A172 (cell line): ENCODE data around the gene TNFRSF21. TPM values are rescaled to one million over a fixed set of nuclear protein-coding genes. Genes with fewer than 3 reads are reported as not detected.
"Not testable (repeated sequence)": the region's sequence is repeated elsewhere in the genome, so short reads cannot be mapped to it uniquely, and the experiment has no call there.

Source experiments
- DNase-seq: peaks from one replicate; pipeline ENCODE4 v3.0.0-alpha.2; 2015; ENCODE audit warnings: low spot score
- total RNA-seq: library from RNA; depleted of rRNA; stranded (reverse); fragments of >200 nt; shearing (Covaris generic); gene quantifications from 2 replicates; pipeline ENCODE4 v1.2.3, GENCODE V29; 2014

TNFRSF21 gene
- total RNA-seq, 1 experiment from 2014 or later = 11.1 TPM

DNA sequence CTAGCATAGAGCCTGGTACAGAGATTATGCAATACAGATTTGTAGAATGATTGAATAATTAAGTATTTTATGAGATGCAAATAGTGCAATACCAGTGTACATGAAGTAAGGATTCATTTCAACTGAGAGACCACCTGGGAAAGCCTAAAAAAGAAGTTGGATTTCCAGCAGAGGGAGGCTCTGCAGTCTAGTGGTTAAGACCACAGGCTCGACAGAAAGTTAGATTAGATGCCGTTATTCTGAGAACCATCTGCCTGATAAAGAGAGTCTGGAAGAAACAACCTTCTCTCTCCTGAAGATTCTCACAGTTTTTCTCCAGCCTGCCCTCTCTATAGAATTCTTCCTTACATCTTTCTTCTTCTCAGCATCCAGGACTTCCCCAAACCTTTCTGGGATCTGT, 13.6 kb upstream of the TNFRSF21 start:
- DNase-seq = no peak

DNA sequence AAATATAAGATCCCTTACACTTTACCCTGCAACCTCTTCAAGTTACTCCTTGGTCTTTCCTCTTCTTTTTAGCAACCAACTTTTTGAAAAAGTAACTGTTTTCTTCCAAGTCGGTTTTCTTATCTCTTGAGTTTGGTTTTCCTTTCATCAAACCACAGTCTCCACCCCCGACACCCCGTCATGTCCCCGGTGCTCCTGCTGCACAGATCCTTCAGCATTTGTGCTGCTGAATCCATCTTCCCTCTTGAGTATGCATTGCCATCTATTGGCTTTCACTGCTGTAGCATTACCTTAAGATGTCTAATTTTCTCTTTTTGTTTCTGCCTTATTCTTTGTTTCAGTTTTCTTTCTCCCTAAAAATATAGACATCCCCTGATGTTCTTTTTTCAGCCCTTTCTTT, 11.9 kb upstream of the TNFRSF21 start:
- no peak for DNase-seq

DNA sequence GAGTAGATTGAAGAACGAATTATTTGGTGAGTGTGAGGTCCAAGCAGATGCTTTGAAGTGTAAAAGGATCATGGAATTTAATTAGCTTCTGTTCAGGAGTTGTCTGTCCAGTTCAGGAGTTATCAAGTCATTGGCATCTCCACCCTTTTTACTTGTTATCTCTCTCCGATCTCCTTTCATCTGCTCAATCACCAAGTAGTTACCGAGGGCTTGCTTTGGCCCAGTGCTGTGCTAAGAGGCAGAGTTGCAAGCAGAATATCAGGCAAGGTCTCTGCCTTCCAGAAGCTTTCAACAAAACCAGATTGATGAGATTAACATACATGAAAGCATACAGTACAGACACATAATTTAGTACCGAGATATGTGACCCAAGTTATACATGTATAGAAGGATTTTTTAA, 10.2 kb upstream of the TNFRSF21 start:
- DNase-seq = no peak

DNA sequence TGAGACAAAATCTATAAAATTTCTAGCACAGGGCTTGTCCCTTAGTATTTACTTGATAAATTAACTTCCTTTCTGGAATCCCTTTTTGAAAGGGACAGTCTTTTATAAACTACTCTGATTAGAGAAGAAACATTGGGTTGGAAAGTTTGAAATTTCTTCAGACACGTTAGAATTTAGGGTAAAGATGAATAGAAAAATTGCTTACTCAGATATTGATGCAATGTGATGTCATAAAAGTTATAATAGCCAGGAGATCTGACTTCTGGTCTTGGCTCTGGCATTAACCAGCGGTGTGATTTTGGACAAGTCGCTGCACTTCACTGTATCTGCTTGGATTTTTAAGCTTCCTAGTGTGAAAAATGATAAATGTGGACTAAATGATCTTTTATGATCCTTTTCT, 9.7 kb upstream of the TNFRSF21 start:
- DNase-seq = no peak

DNA sequence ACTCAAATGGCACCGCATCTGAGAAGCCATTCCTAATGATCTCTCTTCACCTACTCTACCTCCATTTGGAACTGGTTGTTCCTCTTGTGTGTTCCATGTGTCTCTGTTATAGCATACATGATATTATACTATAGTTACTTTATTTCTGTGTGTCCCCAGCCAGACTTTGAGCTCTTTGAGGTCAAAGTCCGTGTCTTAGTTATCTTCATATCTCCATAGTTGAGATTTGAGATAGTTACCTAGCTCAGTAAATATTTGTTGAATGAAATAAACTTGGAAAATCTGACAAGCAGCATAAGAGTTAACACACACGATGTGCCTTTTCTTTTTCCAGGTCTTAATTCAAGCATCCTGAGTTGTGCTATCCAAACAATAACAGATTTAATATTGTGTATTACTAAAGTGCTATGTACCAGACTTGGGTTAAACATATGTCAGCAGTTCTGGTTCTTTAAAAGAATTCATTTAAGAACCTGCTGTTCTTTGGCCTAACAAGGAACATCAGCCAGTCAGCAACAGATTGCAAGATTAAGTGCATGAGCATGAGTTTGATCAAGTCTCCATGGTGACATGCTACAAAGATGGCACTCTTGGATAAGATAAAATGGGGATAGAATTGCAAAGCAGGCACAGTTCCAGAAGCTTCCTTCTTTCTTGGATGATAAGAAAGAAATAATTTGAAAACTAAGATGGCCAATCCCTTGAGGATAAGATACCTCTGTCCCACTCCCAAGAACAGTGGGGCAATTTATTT, 8.7 kb upstream of the TNFRSF21 start:
- no peak for DNase-seq

DNA sequence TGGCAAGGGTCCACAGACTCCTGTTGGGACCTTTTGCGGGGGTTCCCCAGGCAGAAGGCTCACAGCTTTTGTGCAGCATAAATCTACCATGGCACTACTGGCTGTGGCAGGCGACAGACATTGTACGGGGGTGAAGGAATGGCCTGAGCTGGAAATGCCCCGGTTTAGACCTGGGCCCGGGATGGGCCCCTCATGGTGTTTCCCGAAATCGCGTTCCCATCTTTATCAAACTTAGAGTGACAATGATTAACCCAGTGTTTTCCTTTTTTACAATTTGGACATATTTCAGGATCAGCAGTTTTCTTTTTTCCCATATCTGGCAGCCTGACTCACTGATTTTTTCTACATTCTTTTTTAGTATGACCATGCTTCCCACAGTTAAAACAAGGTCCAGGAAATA, 5.5 kb upstream of the TNFRSF21 start:
- not testable (repeated sequence) for DNase-seq

DNA sequence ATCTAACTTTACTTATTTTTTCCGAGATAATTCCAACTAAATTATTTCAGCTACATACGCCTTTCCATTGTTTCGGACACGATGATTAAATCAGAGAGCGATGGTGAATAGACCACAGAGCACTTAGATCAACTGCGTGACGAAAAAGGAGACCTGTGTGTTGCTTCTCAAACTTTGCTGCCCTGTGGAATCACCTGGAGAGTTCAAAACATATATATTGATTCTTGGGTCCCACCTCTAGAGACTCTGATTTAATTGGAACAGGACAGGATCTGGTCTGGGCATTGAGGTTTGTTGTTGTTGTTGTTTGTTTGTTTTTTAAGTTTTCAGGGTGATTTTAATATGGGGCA, 401 bp upstream of the TNFRSF21 start:
- no peak for DNase-seq

DNA sequence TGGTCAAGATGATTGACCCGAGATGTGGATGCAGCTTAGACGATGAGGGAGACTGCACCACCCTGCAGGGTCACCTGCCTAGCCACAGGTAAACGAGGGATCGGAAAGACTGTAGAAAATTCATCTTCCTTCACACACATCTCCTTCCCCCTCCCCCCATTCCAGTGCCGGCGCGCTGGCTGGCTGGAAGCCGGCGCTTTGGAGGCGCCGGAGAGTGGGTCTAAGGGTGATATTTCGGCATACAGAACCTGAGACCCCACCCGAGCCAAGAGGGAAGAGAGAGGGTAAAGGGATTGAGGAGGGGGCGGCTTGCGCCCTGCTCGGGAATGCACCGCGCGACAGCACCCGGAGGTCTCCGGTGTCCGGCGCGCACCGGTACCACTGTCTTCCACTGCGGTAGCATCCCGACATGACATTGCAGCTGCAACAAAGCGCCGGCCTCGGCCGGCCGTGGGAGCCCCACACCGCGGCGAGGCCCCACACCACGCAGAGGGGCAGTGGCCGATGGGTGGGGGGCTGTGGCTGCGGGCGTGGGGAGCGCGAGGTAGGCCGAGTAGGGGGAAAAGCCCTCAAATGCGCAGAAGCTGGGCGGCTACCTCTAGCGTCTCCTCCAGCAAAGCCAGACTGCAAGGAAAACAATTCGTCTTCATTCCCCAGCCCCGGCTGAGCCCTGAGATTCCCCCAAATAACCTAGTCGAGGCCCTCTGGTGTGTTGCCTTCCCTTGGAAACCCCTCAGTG, 984 bp downstream of the TNFRSF21 start:
- DNase-seq = peak; percentile 5

DNA sequence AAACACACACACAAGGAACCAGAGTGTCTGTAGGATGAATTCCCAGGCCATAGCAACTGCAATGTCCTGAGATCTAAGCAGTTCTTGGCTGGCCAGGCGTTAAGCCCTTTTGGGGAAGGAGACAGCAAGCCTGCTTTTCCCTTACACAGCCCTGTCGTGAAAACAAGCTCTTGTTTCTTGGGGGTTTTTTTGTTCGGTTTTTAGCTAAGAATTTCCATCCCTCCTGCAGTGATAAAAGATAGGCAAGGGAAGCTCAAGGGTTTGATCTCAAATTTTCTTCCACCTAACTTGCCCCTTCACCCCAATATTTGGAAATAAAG, 1.5 kb downstream of the TNFRSF21 start:
- no peak for DNase-seq

DNA sequence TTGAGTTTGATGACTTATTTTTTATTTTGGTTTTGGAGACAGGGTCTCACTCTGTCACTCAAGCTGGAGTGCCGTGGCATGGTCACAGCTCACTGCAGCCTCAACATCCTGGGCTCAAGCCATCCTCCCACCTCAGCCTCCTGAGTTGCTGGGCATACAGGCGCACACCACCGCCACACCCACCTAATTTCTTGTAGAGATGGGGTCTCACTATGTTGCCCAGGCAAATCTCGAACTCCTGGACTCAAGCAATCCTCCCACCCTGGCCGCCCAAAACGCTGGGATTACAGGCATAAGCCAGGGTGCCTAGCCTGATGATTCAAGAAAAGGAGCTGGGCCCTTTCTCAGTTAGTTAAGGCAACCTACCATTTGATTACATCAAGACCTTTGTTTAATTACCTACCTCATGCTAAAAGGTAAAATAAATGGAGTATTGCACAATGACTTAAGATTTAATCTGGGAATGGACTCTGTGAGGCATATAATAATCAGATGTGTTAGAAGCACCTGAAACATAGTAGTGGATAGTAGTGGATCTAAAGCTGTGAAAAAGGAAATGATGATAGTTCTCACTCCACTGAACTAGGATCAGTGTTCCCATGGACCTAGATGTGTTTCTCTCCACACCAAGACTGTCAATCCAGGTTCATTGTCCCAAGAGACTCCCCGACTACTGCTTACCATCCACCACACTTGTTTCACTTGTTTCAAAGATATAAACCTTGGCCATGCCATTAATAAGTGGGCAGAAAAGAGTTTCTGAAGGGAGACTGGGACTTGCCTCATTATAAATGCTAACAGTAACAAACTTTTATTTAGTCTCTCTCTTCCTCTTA, 2.1 kb downstream of the TNFRSF21 start:
- no peak for DNase-seq

DNA sequence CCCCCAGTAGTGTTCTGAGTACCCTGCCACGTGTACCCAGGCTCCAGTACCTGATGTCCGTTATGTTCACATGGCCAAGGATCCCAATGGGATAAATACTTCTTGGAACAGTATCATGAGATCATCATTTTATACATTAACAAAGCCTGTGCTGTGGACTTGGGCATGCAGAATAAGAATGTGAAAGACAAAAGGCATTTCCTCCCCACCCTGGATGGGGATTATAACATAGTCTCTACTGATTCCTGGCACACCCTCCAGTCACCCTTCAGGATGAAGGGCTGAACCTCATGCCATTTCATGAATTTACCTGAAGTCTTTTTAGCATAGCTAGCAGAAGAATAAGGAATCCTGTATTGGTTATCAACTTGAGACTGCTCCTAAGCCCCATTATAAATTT, 2.8 kb downstream of the TNFRSF21 start:
- no peak for DNase-seq

DNA sequence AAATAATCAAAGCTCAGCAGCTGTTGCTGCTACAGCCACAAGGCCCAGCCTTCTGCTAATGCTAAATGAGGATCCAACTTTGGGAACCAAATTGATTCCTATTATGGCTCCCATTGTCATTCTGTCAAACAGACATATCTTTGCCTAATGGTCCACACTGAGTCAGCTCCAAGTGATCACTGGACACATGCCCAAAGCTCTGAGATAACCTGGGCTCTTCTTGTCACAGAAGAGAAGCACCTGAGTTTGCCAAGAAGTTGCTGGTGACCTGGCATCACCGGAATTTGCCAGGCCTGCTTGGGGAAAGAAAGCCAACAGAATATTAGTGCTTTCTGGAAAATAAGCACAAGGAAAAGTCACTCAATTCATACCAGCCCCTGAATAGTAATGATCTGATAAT, 5.8 kb downstream of the TNFRSF21 start:
- DNase-seq = no peak

DNA sequence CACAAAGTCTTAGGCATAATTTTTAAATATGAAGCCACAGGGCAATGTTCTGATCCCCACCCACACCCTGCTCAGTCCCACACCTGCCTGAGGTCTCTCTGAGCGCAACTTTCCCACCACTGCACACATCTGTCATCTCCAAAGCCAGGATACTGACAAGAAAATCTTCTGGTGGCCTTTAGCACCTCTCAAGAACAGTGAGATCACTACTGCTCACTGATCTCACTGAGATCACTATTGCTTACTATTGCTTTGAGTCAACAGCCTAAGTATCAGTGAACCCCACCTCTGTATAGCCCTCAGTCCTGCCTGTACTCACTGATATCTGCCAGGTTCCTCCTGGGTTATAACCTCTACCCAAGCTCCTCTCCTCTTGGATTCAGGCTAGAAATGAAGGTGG, 6.4 kb downstream of the TNFRSF21 start:
- no peak for DNase-seq

DNA sequence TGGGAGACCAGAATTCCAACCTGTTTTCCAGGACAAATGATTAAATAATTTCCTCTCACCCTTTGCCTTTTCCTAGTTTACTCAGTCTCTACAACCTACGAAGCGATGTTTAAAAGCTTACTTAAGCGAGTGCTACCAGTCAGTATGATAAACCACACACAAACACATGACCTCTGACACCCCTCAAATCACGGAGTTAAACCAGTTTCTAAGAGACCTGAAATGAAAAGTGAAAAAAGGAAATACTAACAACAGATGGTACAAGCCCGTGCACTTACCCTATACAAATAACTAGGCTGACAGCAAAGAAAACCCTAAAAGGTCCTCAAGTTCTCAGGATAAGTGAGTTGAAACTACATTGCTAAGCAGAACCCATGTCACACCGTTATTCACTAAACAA, 7.7 kb downstream of the TNFRSF21 start:
- no peak for DNase-seq

DNA sequence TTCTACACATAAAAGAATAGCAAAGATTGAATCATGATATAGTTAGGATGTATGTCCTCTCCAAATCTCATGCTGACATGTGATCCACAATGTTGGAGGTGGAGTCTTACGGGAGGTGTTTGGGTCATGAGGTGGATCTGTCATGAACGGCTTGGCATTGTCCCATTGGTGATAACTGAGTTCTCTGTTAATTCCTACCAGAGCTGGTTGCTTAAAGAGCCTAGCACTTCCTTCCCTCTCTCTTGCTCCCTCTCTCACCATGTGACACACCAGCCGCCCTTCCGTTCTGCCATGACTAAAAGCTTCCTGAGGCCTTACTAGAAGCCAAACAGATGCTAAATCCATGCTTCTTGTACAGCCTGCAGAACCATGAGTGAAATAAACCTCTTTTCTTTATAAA, 8.3 kb downstream of the TNFRSF21 start:
- no peak for DNase-seq

DNA sequence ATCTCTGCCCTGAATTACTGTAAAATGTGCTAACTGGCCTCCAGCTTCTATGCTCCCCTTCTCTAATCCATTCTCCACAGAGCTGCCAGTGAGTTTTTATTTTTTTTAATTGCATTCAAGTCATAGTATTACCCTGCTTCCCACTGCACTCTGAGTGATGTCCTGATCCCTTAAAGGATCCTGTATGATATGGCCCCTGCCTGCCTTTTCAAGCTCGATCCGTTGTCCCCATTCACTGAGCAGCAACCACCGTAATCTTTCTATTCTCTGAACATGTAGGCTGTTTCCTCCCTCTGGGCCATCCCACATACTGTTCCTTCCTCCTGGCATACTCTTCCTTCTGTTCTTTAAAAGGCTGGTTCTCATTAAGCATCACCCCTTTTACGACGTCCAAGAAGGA, 9.3 kb downstream of the TNFRSF21 start:
- DNase-seq = no peak

DNA sequence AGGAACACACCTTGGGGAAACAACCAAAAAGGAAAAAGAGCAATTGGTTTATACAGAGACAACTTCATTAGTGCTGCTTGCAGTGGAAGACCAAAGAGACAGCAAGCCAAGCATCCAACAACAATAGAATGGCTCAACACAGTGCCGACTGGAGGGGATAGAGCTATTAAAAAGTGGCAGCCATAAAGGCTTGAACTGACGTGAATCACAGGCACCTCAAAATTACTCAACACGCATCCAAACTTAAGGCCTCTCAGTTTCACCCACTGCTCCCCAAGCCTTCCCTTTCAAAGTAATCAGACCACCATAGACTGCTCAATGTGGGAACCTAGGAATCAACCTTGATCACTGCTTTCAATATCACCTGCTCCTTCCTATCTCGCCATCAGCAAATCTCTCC, 9.7 kb downstream of the TNFRSF21 start:
- DNase-seq = no peak

DNA sequence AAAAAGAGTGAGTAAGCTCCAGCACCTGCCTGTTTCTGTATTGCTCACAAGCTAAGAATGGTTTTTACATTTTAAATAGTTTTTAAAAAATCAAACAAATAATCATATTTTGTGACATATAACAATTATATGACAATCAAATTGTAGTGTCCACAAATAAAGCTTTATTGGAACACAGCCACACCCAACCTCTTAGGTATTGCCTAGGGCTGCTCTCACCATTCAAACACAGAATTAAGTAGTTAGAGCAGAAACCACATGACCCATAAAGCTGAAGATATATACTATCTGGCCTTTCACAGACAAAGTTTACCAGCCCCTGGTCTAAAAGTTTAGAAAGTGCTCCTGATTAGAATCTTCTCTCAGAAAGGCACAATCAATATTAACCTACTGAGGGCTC, 11.2 kb downstream of the TNFRSF21 start:
- no peak for DNase-seq

DNA sequence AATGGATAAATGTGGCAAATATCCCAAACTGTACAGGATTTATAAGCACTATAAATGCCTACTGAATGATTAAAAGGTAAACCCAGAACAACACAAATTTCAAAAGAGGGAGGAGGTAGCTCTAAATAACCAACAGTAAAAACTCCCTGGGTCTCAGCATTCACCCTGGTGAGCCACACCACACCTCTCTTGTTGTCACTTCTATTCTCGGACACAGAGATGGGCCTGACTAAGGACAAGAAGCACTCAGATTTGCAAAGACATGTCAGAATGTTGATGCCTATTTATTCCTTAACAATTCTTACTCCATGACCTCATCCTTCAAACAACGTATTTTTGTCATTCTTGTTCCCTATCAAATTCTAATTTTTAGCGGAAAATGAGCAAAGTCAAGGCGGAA, 14.7 kb downstream of the TNFRSF21 start:
- no peak for DNase-seq

DNA sequence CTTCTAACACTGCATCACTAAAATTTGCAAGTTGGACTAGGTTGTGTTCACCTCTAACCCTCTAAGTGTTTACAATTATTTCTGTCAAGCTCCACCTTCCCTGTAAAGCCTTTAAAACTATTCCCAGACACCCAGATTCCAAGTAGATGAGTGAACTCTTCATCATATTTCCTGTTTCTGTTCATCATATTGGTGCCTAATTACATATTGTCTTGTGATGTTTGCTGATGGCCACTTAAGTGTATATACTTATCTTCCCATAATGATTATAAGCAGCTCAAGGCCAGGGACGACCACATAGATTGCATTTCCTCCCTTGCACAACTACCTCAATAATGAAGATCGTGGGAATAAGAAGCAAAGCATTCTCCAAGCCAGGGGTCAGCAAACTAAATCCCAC, 16.8 kb downstream of the TNFRSF21 start:
- DNase-seq = peak; percentile 40

DNA sequence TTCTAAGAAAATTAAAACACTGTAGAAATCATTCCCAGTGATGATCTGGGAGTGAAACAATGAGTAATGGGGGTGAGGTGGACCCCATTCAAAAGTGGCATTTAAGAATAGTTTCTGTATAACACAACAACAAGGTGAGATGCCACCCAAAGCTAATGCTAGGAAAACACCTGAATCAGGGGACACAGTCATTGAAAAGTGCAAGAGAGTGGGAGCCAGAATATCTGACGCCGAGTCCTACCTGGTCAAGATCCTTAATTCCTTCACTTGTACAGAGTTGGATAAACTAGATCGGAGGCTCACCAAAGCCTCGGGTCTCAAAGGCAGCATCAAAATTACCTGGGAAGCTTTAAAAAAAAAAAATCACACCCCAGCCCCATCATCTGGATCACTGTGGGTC, 17.7 kb downstream of the TNFRSF21 start:
- DNase-seq = no peak

DNA sequence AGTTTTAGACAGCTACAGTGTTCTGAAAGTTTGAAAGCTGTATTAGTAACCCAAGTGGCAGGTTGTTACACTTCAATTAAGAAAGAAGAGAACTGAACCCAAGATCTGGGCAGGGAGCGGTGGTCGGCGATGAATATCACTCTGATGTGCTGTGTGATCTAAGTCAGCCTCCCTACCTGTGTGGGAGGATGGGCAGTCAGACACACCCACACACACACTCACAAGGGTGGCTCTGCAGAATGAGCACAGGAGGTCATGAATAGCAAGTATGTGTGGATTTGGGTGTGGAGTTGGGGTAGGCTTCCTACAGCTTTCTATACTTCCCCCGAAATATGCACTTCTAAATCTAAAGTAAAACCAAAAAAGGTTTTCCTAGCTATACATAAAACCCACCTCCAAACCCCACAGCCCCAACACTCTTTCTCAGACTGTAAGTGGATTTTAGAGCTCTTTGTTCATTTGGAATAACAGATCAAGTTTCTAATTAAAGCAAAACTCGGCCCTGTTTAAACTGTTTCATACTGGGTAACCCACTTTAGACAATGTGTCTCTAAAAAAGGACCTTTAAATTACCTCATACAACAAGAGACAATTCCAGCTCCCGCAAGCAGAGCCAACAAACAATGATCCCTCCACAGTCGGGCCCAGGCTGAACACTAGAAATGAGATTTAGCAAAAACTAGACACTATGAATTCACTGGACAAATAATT, 19.4 kb downstream of the TNFRSF21 start:
- no peak for DNase-seq
